Ovary (tissue), 3 donors: ENCODE data around the gene PTPRN2.
"Not testable (repeated sequence)": the region's sequence is repeated elsewhere in the genome, so short reads cannot be mapped to it uniquely, and the experiment has no call there.

Experiments used
- CTCF ChIP-seq, 3 donors: fragments of 450-650 bp in 2 of 3; fragments of 200-600 bp in 1 of 3; IDR thresholded peaks; one replicate each; pipeline versions ENCODE4 v1.5.1 to v1.8.0; 2016 to 2022; ENCODE audit warnings: antibody characterized with exemption in 3 of 3, mild to moderate bottlenecking in 1 of 3
- EP300 ChIP-seq: sonication (generic); formaldehyde crosslinking; IDR thresholded peaks from one replicate; pipeline ENCODE4 v1.6.1; 2017; ENCODE audit warnings: antibody characterized with exemption
- POLR2A ChIP-seq: fragments of 450-650 bp; IDR thresholded peaks from one replicate; pipeline ENCODE4 v1.6.1; 2017; ENCODE audit warnings: antibody characterized with exemption, mild to moderate bottlenecking, moderate library complexity
- donor health status: DM: no; HTN: no; CAD: no.

GRCh38 chr7:158203948-158204347 is 383.7 kb downstream of the PTPRN2 start:
- TF ChIP-seq CTCF (IDR thresholded peaks at IDR 0.05); POLR2A; EP300: not testable (repeated sequence)
